ENCODE results near the gene NFKBIE.

NFKBIE gene

GRCh38 chr6:44222486-44223318 is 42.6 kb downstream of the NFKBIE start:
- DNase-seq (ENCODE audit: low read depth in 2 of 2), result no peak
- peak overlapping the region; percentile 50 to 60 for H3K4me3 ChIP-seq (replicated peaks in 1 of 2; ENCODE audit: low read depth in 2 of 2, low read length in 2 of 2)
- TF ChIP-seq CTCF (IDR thresholded peaks at IDR 0.05; ENCODE audit: low read depth, low read length), result no peak

GRCh38 chr6:44221961-44222335 is 43.4 kb downstream of the NFKBIE start:
- TF ChIP-seq CTCF (IDR thresholded peaks at IDR 0.05; ENCODE audit: low read depth, low read length), result no peak
- no peak overlapping the region for H3K4me3 ChIP-seq (replicated peaks in 1 of 2; ENCODE audit: low read depth in 2 of 2, low read length in 2 of 2)
- no peak for DNase-seq (ENCODE audit: low read depth in 2 of 2)

DNA sequence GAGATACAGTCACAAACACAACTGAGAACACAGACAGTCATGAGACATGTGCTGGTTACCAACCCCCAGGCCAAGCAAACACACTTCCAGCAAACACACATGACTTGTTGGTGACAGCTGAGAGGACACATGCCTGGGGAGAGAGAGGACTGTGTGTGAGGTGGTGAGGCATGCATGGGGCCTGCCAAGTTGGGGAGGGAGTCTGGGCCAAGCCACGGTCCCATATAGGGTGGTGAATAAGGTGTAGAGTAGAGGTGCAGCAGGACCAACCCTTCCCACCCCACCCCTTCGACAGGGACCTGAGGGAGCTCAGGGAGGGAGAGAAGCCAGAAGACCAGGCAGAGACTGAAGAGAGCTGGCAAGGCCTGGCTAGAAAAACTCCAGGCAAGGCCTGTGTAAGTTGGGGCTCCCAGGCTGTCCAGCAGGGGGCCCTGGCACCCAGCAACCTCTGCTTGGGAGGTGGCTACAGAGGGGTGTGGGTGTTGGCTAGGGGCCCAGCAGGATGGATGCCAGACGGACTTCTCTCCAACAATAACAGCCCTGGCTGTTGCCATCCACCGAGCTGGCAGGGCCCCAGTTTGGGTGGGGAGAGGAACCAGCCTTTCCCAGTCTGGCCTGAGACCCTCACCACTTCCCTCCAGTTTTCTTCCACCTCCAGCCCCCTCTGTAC is 43.9 kb downstream of the NFKBIE start:
- TF ChIP-seq CTCF (IDR thresholded peaks at IDR 0.05; ENCODE audit: low read depth, low read length), result peak; percentile 90
- H3K4me3 ChIP-seq (replicated peaks in 1 of 2; ENCODE audit: low read depth in 2 of 2, low read length in 2 of 2), result no peak overlapping the region
- peak; percentile 84 to 94 for DNase-seq (ENCODE audit: low read depth in 2 of 2)

- no peak for TF ChIP-seq CTCF (IDR thresholded peaks at IDR 0.05; ENCODE audit: low read depth, low read length)
- no peak overlapping the region for H3K4me3 ChIP-seq (replicated peaks in 1 of 2; ENCODE audit: low read depth in 2 of 2, low read length in 2 of 2)
- DNase-seq (ENCODE audit: low read depth in 2 of 2), result no peak
Observed at GRCh38 chr6:44220913-44221290, 44.4 kb downstream of the NFKBIE start.

DNA sequence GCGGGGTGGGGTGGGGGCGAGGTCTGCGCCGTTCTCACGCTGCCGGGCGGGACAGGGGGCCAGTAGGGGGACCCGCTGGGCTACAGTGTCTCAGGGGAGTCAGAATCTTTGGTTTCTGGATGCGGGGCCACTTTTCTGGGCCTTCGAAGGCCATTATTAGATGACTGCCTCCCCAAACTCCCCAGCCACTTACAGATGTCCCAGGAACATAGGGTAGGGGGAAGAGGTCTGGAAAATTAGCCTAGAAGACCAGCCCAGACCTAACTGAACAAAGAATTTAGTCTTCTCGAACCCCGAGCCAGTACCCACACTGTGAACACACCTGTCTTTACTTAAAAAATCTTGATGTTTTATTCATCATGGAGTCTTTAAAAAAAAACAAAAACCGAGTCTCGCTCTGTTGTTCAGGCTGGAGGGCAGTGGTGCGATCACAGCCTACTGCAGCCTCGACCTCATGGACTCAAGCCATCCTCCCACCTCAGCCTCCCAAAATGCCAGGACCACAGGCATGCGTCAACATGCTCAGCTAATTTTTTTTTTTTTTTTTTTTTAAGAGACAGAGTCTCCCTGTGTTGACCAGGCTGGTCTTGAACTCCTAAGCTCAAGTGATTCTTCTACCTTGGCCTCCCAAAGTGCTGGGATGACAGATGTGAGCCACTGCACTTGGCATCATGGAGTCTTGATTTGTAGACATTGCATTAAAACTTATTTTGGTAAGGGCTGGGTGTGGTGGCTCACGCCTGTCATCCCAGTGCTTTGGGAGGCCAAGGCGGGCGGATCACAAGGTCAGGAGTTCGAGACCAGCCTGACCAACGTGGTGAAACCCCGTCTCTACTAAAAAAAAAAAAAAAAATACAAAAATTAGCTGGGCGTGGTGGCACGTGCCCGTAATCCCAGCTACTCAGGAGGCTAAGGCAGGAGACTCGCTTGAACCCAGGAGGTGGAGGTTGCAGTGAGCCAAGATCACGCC is 45.3 kb downstream of the NFKBIE start:
- H3K4me3 ChIP-seq (replicated peaks in 1 of 2; ENCODE audit: low read depth in 2 of 2, low read length in 2 of 2), result peak overlapping the region in 1 of 2 donors; percentile 45
- no peak for TF ChIP-seq CTCF (IDR thresholded peaks at IDR 0.05; ENCODE audit: low read depth, low read length)
- no peak for DNase-seq (ENCODE audit: low read depth in 2 of 2)

DNA sequence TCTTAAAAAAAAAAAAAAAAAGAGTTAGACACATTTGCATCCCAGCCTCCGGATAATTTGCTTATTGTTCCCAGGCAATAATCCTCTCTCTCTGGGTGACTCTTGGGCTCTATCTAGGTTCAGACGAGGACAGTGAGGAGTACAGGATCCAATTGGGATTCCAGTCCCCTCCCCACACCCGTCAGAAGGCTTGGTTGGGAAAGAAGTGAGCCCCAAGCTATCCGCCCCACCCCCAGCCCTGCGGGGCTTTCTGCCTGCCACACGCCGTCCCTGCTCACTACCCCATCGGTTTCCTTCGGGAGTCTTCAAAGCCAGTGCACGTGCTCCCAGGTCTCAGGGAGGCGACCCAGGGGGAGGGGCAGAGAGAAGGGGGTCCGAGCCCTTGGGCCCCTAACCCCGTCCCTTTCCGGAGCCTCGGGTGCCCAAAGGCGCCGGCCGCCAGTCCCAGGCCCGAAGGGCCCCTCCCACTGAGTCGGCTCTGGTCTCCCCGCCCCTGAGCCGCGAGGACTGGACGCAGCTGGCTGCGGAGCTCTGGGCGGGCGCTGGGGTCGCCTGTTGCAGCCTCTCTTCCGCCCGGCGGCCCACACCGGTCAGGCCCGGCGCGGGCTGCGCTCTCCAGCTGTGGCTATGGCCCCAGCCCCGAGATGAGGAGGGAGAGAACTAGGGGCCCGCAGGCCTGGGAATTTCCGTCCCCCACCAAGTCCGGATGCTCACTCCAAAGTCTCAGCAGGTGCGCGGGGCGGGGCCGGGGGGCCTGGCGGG is 46.1 kb downstream of the NFKBIE start:
- peak; percentile 36 to 71 for DNase-seq (ENCODE audit: low read depth in 2 of 2)
- TF ChIP-seq CTCF (IDR thresholded peaks at IDR 0.05; ENCODE audit: low read depth, low read length), result no peak

More for the DNA sequence above, 46.1 kb downstream of the NFKBIE start:
- peak overlapping the region; percentile 30 to 45 for H3K4me3 ChIP-seq (replicated peaks in 1 of 2; ENCODE audit: low read depth in 2 of 2, low read length in 2 of 2)

All from cardiac fibroblast (primary cell).